GM18505 (cell line): Measurements from ENCODE around the gene NAE1.
"Not testable (repeated sequence)": the region's sequence is repeated elsewhere in the genome, so short reads cannot be mapped to it uniquely, and the experiment has no call there.

Experiments
- ATAC-seq: cut with Tn5 transposase; IDR thresholded peaks from one replicate; pipeline ENCODE4 v1.9.1; 2021; ENCODE audit not compliant: unreplicated experiment
- POLR2A ChIP-seq: IDR thresholded peaks from 4 replicates; pipeline ENCODE4 v1.6.1; 2011; ENCODE audit warnings: borderline replicate concordance; ENCODE audit not compliant: insufficient read depth, insufficient read length; ENCODE audit errors: extremely low read depth

Gene NAE1

DNA sequence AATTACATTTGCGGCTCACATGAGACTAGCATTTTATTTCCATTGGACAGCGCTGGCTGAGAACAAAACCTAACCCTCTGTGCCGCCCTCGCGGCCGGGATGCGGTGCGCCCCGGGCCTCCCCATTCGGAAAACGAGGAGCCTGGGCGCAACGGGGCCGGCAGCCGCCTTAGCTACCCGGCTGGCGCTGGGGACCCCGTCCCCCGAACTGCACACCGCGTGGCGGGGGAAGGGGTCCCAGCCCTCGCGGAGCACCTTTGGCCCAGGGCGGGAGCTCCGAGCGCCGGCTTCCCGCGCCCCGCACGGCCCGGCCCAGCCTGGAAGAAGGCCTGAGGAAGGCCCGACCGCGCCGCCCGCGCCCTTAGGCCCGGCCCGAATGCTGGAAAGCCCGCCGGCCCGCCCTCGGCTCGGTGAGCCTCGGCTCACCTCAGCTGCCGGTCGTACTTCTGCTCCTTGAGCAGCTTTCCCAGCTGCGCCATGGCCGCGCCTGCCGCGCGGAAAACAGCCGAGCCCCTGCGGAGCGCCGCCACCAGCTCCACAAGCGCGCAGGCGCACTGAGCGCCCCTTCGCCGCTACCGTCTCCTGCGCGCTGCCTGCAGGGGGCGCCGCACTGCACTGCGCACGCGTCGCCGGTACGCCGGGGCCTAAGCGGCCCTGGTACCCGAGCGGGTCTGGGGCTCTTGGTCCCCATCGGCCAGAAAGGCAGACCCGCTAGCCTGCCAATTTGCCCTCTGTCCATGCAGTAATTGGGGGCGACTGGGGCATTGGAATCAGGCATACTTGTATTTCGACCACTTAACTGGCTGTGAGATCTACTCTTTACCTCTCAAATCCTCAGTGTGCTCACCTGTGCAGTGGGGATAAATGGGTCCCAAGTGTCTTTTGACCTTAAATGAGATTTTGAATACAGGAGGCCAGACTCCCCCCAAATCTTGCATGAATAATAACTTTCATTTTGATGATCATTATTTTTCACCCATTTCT, at the start of gene NAE1:
TSS of gene NAE1 (minus strand) at position 555 of the 983 bp plus-strand sequence. CDS start at position 478, 77 bp downstream.
- peak; percentile 93 for ATAC-seq
- TF ChIP-seq POLR2A: peak; percentile 90

DNA sequence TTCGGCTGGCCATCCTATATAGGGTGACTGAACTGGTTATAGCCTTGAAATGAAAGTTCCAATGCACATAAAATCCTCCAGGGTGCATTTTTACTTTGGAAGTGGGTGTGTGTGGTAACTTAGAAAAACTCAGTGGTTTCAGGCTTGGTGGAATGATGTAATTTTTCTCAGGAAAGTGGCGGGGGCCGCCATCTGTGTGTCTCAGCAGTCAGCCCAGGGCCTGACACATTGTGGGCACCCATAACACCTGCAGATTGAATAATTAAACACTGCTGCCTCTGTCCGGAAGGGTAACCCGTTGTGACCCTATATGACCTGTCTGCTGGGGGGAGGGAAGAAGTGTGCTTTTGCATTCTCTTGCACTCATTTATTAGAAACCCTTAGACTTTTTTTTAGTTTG, 47.3 kb upstream of the NAE1 start:
- ATAC-seq: no peak
- no peak for TF ChIP-seq POLR2A

DNA sequence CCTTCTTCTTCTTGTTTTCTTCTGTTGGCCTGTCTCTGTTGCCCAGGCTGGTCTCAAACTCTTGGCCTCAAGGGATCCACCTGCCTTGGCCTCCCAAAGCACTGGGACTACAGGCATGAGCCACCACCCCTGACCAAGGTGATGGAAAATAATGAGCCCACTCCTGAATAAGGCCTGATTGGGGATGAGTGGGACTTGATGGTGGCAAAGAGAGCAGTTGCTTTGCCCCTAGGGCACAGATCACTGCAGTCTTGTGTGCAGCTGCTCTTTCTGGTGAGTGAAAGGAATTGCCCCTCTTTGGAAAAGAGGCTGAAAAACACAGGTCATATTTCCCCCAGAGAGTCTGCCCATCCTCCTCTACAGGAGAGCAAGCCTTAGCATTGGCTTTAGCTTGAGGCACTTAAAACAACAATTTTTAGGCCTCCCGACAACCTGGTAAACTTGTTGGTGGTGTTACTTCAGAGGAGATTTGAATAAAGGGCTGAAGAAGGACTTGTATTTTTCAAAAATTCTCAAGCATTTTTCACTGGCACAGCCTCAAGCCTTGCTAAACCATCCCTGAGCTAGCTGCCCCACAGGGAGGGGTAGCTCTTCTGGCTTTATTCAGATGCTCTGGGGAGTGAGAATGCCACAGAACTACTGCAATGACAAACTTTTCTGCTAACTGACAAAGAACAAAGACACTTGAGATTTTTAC, 43.5 kb upstream of the NAE1 start:
- no peak for TF ChIP-seq POLR2A

DNA sequence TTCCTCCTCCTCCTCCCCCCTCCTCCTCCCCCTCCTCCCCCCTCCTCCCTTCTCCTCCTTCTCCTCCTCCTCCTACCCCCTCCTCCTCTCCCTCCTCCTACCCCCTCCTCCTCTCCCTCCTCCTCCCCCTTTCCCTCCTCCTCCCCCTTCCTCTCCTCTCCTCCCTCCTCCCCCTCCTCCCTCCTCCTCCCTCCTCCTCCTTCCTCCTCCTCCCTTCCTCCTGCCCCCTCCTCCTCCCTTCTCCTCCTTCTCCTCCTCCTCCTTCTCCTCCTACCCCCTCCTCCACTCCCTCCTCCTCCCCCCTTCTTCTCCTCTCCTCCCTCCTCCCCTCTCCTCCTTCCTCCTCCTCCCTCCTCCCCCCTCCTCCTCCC, 42.9 kb upstream of the NAE1 start:
- no peak for ATAC-seq
- TF ChIP-seq POLR2A: no peak

More for the DNA sequence above, 43.5 kb upstream of the NAE1 start:
- ATAC-seq: no peak

DNA sequence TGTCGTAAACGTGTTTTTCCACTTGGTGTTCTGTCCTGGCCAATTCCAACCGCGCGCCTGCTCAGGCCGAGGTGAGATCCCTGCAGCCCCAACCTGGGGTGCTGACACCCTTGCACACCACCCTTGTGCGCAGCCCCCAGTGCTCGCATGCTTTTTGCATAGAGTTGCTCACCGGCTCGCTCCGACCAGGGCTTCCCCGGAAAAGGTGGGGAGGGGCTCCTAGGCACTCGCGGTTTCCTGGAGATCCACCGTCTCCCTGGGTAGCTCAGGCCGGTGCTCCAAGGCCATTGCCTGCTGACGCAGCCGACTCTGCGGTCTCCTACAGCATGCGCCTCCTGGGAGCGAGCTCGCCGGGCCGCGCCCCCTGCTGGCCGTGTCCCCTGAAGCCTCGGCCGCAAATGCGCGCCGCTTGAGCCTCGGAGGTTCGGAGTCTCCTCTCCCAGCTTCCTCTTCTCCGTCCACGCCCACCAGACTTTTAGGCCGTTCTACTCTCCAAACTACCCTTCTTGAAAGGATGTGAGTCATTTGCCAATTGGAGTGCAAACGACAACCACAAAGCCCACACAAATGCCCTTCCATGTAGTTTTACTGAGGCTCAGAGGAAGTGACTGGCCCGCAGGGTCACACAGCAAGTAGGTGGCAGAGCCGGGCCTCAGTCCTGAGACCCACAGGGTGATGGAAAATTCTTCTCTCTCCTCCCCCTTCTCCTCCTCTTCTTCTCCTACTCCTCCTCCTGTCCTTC, 42.3 kb upstream of the NAE1 start:
- TF ChIP-seq POLR2A: no peak
- ATAC-seq: peak; percentile 92

DNA sequence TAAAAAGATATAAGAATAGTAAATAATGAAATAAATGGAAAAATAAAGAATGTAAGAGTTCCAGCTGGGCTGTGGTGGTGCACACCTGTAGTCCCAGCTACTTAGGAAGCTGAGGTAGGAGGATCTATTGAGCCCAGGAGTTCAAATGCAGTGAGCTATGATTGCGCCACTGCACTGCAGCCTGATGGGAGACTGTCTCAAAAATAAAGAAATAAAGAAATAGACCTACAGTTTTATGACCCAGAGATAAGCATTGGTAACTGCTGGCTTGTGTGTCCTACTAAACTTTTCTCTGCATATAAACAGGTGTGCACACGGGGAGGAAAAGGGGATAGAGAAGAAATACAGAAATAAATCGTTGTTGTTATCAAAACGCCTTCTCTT, 41.8 kb upstream of the NAE1 start:
- ATAC-seq: no peak

DNA sequence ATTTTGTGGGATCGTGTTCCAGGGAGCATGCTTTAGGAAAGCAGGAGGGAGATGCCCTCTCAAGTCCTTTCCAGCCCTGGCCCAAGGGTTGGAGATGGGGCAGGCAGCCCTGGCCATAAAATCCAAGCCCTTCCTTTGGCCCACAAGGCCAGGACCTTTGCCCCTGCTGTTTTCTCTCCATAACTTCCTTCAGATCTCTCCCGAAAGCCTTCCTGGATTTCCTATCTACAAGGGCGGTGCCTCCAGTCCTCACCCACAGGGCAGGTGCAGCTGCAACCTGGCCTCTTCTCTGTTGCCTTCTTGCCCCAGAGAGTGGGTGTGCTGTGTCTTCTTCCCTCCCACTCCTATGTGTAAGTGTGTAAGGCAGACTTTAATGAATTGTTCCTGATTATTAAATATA, 41.1 kb upstream of the NAE1 start:
- ATAC-seq: no peak
- no peak for TF ChIP-seq POLR2A

More for the DNA sequence above, 41.8 kb upstream of the NAE1 start:
- TF ChIP-seq POLR2A: no peak

DNA sequence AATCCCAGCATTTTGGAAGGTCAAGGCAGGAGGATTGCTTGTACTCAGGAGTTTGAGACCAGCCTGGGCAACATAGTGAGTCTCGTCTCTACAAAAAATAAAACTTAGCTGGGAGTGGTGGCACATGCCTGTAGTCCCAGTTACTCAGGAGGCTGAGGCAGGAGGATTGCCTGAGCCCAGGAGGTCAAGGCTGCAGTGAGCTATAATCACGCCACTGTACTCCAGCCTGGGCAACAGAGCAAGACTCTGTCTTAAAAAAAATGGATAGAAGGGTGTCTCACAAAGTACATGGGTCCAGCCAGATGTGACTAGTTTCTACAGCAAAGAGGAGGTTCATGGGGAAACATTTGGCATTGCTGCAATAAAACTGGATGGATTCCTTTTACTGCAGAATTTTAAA, 40.6 kb upstream of the NAE1 start:
- not testable (repeated sequence) for ATAC-seq

DNA sequence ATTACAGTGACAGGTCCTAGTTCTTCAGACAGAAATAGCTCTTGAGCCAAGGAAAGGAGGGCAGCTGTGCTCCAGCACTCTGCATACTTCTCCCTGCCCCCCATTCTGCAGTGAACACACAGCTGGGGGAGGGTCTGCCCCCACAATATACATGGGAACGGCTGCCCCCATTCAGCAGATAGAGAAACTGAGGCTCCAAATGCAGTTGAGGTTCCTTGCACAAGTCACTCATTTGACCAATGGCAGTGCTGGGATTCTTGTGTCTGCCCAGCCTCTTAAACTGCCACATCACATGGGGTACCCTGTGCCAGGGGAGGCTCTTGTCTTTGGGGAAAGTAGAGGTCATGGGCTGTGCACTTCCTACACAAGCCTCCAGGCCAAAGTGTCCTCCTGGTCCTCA, 38.6 kb upstream of the NAE1 start:
- no peak for ATAC-seq
- no peak for TF ChIP-seq POLR2A

DNA sequence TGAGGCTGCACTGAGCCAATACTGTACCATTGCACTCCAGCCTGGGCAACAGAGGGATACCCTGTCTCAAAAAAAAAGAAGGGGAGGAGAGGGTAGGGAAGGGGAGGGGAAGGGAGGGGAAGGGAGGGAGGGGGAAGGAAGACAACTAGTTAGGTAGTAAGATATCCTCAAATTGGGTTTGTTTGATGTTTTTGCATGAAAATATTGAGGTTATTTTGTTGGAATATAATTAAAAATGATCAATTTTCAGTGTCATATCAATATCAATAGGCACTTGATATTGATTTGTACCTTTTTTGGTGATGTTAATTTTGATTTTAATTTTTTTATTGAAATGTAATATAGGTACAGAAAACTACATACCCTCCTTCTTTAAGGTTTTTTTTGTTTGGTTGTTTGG, 32.9 kb upstream of the NAE1 start:
- no peak for ATAC-seq
- no peak for TF ChIP-seq POLR2A

DNA sequence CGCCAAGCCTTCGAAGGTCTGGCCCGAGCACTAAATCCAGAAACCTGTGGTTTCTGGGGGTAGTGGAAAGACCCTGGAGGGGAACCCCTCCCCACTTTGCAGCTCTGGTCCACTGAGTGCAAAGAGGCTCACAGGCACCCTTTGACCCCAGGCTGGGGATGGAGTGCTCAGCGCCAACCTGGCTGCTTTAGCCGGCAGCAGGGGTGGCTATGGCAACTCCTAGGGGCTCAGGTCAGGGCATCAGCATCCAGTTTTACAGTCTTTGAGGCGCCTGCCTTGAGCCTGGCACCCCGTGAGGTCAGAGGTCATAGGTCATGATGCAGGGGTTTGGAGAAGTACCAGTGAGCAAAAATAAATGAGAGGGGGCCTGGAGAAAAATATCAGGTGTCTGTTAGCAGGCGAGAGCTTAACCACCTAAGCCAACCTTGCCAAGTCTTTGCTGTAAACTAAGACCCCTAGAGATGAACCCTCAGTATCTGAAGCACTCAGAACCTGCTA, 31.3 kb upstream of the NAE1 start:
- ATAC-seq: no peak
- no peak for TF ChIP-seq POLR2A

DNA sequence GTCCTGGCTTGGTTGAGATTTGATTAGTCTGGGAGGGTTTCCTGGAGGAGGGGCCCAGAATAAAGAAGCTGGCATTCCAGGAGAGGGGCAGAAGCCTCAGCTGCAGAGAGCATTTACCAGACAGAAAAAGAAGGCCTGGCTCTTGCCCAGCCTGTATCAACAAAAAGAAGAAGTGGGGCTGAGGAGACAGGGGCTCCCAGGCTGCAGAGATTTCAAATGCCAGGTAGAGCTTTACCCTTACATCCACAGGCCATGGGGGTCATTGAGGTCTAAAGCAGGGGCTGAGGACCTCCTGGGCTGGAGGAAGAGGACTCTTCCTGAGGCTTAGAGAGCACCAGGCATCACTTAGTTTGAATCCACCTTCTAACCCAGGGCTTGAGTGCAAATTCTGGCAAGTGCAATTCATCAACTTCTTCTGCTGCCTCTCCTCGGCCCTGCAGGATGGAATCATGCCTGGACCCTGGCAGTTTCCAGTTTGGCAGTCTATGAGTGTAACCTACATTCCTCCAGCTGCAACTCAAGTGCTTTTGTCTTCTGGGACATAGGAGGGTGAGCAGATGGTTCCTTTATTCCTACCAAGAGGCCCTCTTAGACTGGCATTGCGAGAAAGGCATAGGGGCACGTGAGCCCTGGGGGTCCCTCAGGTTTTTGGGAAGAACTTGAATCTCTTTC, 28.8 kb upstream of the NAE1 start:
- no peak for ATAC-seq
- no peak for TF ChIP-seq POLR2A
